ENCODE results near the gene PDXP.

- TF ChIP-seq CTCF (IDR thresholded peaks at IDR 0.05 in 8 of 11, conservative IDR thresholded peaks at IDR 0.05 in 3 of 11) = no peak
- no peak for TF ChIP-seq POLR2AphosphoS5 (IDR thresholded peaks at IDR 0.05)
Observed at GRCh38 chr22:37669586-37669985, 11.1 kb downstream of the PDXP start.
